DND-41 (cell line): ENCODE measurements around the gene AATK.

Source experiments
- EZH2 ChIP-seq: IDR thresholded peaks from 3 replicates; pipeline ENCODE4 v1.6.1; 2012; ENCODE audit warnings: borderline replicate concordance, low read depth, mild to moderate bottlenecking, moderate library complexity, low read length, inconsistent platforms; ENCODE audit not compliant: severe bottlenecking
- TF ChIP-seq, protein P1 (sequence below): IDR thresholded peaks from 2 replicates; pipeline ENCODE4 v1.5.1; 2012; ENCODE audit warnings: borderline replicate concordance, low read length, moderate library complexity, mild to moderate bottlenecking; ENCODE audit not compliant: poor library complexity, severe bottlenecking; ENCODE audit errors: extremely low read depth

- TF ChIP-seq, protein P1, sequence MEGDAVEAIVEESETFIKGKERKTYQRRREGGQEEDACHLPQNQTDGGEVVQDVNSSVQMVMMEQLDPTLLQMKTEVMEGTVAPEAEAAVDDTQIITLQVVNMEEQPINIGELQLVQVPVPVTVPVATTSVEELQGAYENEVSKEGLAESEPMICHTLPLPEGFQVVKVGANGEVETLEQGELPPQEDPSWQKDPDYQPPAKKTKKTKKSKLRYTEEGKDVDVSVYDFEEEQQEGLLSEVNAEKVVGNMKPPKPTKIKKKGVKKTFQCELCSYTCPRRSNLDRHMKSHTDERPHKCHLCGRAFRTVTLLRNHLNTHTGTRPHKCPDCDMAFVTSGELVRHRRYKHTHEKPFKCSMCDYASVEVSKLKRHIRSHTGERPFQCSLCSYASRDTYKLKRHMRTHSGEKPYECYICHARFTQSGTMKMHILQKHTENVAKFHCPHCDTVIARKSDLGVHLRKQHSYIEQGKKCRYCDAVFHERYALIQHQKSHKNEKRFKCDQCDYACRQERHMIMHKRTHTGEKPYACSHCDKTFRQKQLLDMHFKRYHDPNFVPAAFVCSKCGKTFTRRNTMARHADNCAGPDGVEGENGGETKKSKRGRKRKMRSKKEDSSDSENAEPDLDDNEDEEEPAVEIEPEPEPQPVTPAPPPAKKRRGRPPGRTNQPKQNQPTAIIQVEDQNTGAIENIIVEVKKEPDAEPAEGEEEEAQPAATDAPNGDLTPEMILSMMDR = no peak
- no peak for TF ChIP-seq EZH2
Observed at GRCh38 chr17:81171941-81172340, 5.9 kb upstream of the AATK start.
